ENCODE data around the gene SUGCT. TPM values are rescaled to one million over a fixed set of nuclear protein-coding genes. Genes with fewer than 3 reads are reported as not detected.
"Not testable (repeated sequence)": the region's sequence is repeated elsewhere in the genome, so short reads cannot be mapped to it uniquely, and the experiment has no call there.

Gene SUGCT
- total RNA-seq, 2 experiments from 2014 or later, result 1.2 to 1.9 TPM

GRCh38 chr7:40115936-40116335, 18.9 kb upstream of the SUGCT start:
- H3K4me1 Mint-ChIP-seq, result no peaks in the 10 kb centered on the region
- H3K36me3 Mint-ChIP-seq (ENCODE audit: low read depth), result peaks cover 7% of the 10 kb centered on the region
- H3K4me3 Mint-ChIP-seq, result no peak overlapping the region
- ATAC-seq, result no peak
- POLR2A ChIA-PET, result no interaction called here
- H3K27me3 Mint-ChIP-seq, result no peaks in the 10 kb centered on the region
- intact Hi-C loops (cut with DNase I, micrococcal nuclease), result no loop called here
- no peak overlapping the region for H3K27ac Mint-ChIP-seq
- no peaks in the 10 kb centered on the region for H3K9me3 Mint-ChIP-seq (ENCODE audit: low read depth)
- CTCF ChIA-PET, result no interaction called here
- no peak for DNase-seq

- H3K27me3 Mint-ChIP-seq; DNase-seq; H3K36me3 Mint-ChIP-seq (ENCODE audit: low read depth); ATAC-seq; H3K4me3 Mint-ChIP-seq; H3K4me1 Mint-ChIP-seq; H3K9me3 Mint-ChIP-seq (ENCODE audit: low read depth); intact Hi-C loops (cut with DNase I, micrococcal nuclease); CTCF ChIA-PET; H3K27ac Mint-ChIP-seq: not testable (repeated sequence)
- POLR2A ChIA-PET, result interaction anchor here (0.7 kb wide), 1 partner anchor 25 kb away, joined by 4 read pairs; no protein-coding TSS in a partner anchor
Observed at GRCh38 chr7:40117199-40117598, 17.6 kb upstream of the SUGCT start.

GRCh38 chr7:40118201-40118600, 16.6 kb upstream of the SUGCT start:
- H3K9me3 Mint-ChIP-seq (ENCODE audit: low read depth); ATAC-seq; POLR2A ChIA-PET; DNase-seq; CTCF ChIA-PET; H3K27me3 Mint-ChIP-seq; H3K4me1 Mint-ChIP-seq; intact Hi-C loops (cut with DNase I, micrococcal nuclease); H3K27ac Mint-ChIP-seq; H3K4me3 Mint-ChIP-seq; H3K36me3 Mint-ChIP-seq (ENCODE audit: low read depth): not testable (repeated sequence)

GRCh38 chr7:40120020-40120419, 14.8 kb upstream of the SUGCT start:
- intact Hi-C loops (cut with DNase I, micrococcal nuclease), result no loop called here
- ChIA-PET CTCF (interaction anchor here (1.5 kb wide), 1 partner anchor 69 kb away, joined by 3 read pairs; no protein-coding TSS in a partner anchor), POLR2A (no interaction called here)
- Mint-ChIP-seq H3K9me3 (ENCODE audit: low read depth) (no peaks in the 10 kb centered on the region), H3K36me3 (ENCODE audit: low read depth) (peaks cover 4% of the 10 kb centered on the region), H3K4me1 (no peaks in the 10 kb centered on the region), H3K4me3 (no peak overlapping the region), H3K27ac (no peak overlapping the region), H3K27me3 (no peaks in the 10 kb centered on the region)
- no peak for DNase-seq
- no peak for ATAC-seq

GRCh38 chr7:40122100-40122939, 12.5 kb upstream of the SUGCT start:
- POLR2A ChIA-PET, result not testable (repeated sequence)

GRCh38 chr7:40122940-40123254, 11.9 kb upstream of the SUGCT start:
- Mint-ChIP-seq H3K27me3 (no peaks in the 10 kb centered on the region), H3K9me3 (ENCODE audit: low read depth) (no peaks in the 10 kb centered on the region), H3K4me1 (peaks cover 2% of the 10 kb centered on the region), H3K27ac (no peak overlapping the region), H3K36me3 (ENCODE audit: low read depth) (peaks cover 7% of the 10 kb centered on the region), H3K4me3 (no peak overlapping the region)
- ATAC-seq (no peak), DNase-seq (no peak)
- intact Hi-C loops (cut with DNase I, micrococcal nuclease), result no loop called here
- ChIA-PET POLR2A (no interaction called here), CTCF (no interaction called here)

More at GRCh38 chr7:40122100-40122939, 12.5 kb upstream of the SUGCT start:
- H3K36me3 Mint-ChIP-seq (ENCODE audit: low read depth); H3K9me3 Mint-ChIP-seq (ENCODE audit: low read depth); ATAC-seq; H3K4me1 Mint-ChIP-seq; H3K27ac Mint-ChIP-seq; intact Hi-C loops (cut with DNase I, micrococcal nuclease); CTCF ChIA-PET; H3K4me3 Mint-ChIP-seq; H3K27me3 Mint-ChIP-seq; DNase-seq: not testable (repeated sequence)

GRCh38 chr7:40133561-40134427, 1.0 kb upstream of the SUGCT start:
- POLR2A ChIA-PET, result no interaction called here
- peaks cover 14% of the 10 kb centered on the region for H3K36me3 Mint-ChIP-seq (ENCODE audit: low read depth)
- peak overlapping the region; percentile 86 for H3K27ac Mint-ChIP-seq
- intact Hi-C loops (cut with DNase I, micrococcal nuclease), result loop anchor here (1.0 to 10.0 kb wide), 9 partner anchors 77 to 567 kb away; partner anchors contain the start of genes RALA (in 2 of the 2) and YAE1 (in 2 of the 2)
- H3K27me3 Mint-ChIP-seq, result peaks cover 3% of the 10 kb centered on the region
- DNase-seq, result no peak
- ATAC-seq, result peak; percentile 72
- H3K9me3 Mint-ChIP-seq (ENCODE audit: low read depth), result no peaks in the 10 kb centered on the region
- CTCF ChIA-PET, result interaction anchor here (0.6 to 1.4 kb wide), 7 partner anchors 9 to 279 kb away, joined by 3 to 4 read pairs (median 3); no protein-coding TSS in a partner anchor
- H3K4me1 Mint-ChIP-seq, result peaks cover 31% of the 10 kb centered on the region
- H3K4me3 Mint-ChIP-seq, result peak overlapping the region; percentile 80

- DNase-seq, result no peak
- peaks cover 26% of the 10 kb centered on the region for H3K4me1 Mint-ChIP-seq
- peaks cover 3% of the 10 kb centered on the region for H3K27me3 Mint-ChIP-seq
- peak; percentile 2 for ATAC-seq
- peak overlapping the region; percentile 80 for H3K4me3 Mint-ChIP-seq
- H3K36me3 Mint-ChIP-seq (ENCODE audit: low read depth), result peaks cover 12% of the 10 kb centered on the region
- no peaks in the 10 kb centered on the region for H3K9me3 Mint-ChIP-seq (ENCODE audit: low read depth)
- peak overlapping the region; percentile 51 for H3K27ac Mint-ChIP-seq
- ChIA-PET CTCF (interaction anchor here (0.8 to 1.4 kb wide), 7 partner anchors 8 to 281 kb away, joined by 3 to 5 read pairs (median 4); no protein-coding TSS in a partner anchor), POLR2A (no interaction called here)
- intact Hi-C loops (cut with DNase I, micrococcal nuclease), result loop anchor here (2.0 to 10.0 kb wide), 3 partner anchors 78 to 512 kb away; partner anchors contain the start of gene RALA (in 1 of the 2)
Observed at GRCh38 chr7:40135317-40135610, 459 bp downstream of the SUGCT start.

- Mint-ChIP-seq H3K9me3 (ENCODE audit: low read depth) (no peaks in the 10 kb centered on the region), H3K27me3 (peaks cover 6% of the 10 kb centered on the region), H3K4me3 (no peak overlapping the region), H3K4me1 (peaks cover 6% of the 10 kb centered on the region), H3K27ac (no peak overlapping the region), H3K36me3 (ENCODE audit: low read depth) (peaks cover 3% of the 10 kb centered on the region)
- ATAC-seq (no peak), DNase-seq (no peak)
- intact Hi-C loops (cut with DNase I, micrococcal nuclease), result loop anchor here in 1 of 2 experiments (10.0 kb wide), 1 partner anchor 243 kb away; no protein-coding TSS in a partner anchor
- ChIA-PET POLR2A (interaction anchor here (0.7 kb wide), 1 partner anchor 29 kb away, joined by 3 read pairs; no protein-coding TSS in a partner anchor), CTCF (no interaction called here)
Observed at GRCh38 chr7:40137563-40137962, 2.8 kb downstream of the SUGCT start.

- Mint-ChIP-seq H3K36me3 (ENCODE audit: low read depth) (no peaks in the 10 kb centered on the region), H3K9me3 (ENCODE audit: low read depth) (no peaks in the 10 kb centered on the region), H3K4me1 (peaks cover 2% of the 10 kb centered on the region), H3K27ac (no peak overlapping the region), H3K27me3 (peaks cover 10% of the 10 kb centered on the region), H3K4me3 (no peak overlapping the region)
- CTCF ChIA-PET, result interaction anchor here (0.7 kb wide), 1 partner anchor 12 kb away, joined by 3 read pairs; no protein-coding TSS in a partner anchor
- ATAC-seq, result no peak
- DNase-seq, result no peak
- intact Hi-C loops (cut with DNase I, micrococcal nuclease), result loop anchor here in 1 of 2 experiments (10.0 kb wide), 1 partner anchor 244 kb away; no protein-coding TSS in a partner anchor
- POLR2A ChIA-PET, result no interaction called here
Observed at GRCh38 chr7:40138973-40139372, 4.2 kb downstream of the SUGCT start.

GRCh38 chr7:40139891-40140290, 5.1 kb downstream of the SUGCT start:
- ATAC-seq; H3K27ac Mint-ChIP-seq; H3K9me3 Mint-ChIP-seq (ENCODE audit: low read depth); CTCF ChIA-PET; POLR2A ChIA-PET; H3K36me3 Mint-ChIP-seq (ENCODE audit: low read depth); H3K4me3 Mint-ChIP-seq; H3K4me1 Mint-ChIP-seq; DNase-seq: not testable (repeated sequence)
- intact Hi-C loops (cut with DNase I, micrococcal nuclease), result loop anchor here in 1 of 2 experiments (10.0 kb wide), 1 partner anchor 245 kb away; no protein-coding TSS in a partner anchor
- H3K27me3 Mint-ChIP-seq, result peaks cover 13% of the 10 kb centered on the region
